ENCODE data around the gene WDPCP.
"Not testable (repeated sequence)": the region's sequence is repeated elsewhere in the genome, so short reads cannot be mapped to it uniquely, and the experiment has no call there.

WDPCP gene

GRCh38 chr2:63346411-63346810, 241.9 kb downstream of the WDPCP start:
- no peak for DNase-seq

DNA sequence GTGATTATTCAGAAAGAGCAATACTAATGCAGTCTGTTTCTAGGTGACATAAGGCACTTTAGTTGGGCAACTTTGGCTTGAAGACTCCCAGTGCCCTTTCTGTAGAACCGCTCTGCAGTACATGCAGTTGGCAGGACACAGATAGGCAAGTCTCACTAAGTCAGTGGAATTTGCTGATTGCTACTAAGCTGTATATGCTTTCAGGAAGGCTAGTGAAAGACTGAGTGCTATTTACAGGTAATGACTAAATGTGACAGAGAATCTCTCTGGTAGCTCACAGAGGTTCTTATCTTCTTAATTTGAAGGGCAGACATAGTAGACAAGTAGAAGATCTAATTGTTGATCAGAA, 243.0 kb downstream of the WDPCP start:
- no peak for DNase-seq

DNA sequence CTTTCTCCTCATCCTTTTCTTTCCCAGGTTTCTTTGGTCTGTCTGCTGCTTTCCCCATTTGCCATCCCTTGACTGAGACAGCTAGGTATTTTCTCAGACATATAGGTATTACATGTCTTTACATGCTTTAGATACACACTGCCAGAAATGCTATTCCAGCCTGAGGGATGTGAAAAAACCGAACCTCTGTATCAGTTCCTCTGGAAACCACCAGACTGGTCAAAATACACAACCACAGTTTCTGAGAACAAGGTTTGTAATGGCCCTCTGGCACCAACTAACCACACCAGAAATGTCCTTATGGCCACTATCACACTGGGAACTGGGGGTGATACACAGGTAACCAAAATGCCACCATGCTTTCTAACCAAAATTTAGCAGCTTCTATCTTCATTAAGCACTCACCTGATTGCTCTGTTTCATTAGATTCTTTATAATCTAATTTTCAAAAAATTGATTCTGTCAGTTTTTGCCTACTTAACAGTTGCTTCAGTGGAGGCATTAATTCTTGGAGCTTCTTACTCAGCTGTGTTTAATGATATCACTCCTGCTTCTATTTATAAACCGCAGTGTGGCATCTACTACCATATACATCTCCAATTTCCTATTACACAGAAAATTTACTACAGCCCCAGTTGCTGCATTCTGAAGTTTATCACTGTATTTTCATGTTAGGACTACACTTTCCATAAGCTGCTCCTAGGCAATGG, 243.5 kb downstream of the WDPCP start:
- DNase-seq = no peak

DNA sequence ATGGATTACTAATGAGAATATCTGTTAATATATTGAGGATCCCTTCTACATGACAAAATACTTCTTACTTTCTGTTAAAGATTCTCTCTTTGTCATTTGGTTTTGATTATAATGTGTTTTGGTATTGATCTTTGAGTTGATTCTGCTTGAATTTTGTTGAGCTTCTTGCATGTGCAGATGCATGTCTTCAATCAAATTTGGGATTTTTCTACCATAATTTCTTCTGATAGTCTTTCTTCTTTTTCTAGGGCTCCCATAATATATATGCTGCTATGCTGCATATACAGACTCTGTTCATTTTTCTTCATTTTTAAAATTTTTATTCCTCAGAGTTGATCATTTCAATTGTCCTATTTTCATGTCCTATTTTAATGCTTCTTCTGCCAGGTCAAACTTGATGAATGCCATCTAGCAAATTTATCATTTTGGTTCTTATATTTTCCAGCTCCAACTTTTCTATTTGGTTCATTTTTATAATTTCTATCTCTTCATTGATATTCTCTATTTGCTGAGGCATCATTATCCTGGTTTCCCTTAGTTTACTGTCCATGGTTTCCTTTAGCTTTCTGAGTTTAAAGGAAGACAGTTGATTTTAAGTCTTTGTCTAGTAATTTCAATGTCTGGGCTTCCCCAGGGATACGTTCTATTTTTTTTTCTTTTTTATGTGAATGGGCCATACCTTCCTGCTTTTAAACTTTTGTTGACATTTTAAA, 244.7 kb downstream of the WDPCP start:
- DNase-seq = no peak

DNA sequence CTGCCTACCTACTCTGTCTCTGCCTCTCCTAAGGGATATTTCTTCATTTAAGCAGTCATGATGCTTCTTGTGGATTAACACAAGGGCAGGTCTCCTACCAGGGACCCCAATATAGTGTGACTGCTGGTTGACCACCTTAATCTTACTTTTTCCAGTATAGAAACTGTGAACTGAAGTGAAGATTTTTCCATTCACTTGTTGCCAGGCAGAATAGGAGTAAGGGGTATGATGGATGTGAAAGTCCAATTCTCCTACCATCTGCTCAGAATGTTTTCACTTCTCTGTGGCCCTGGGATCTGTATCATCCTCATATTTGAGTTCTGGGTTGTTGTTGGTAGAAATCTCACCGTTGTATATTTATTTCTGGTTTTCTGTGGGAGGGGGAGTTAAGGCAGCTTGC, 247.8 kb downstream of the WDPCP start:
- no peak for DNase-seq

- no peak for DNase-seq
Observed at GRCh38 chr2:63334910-63335309, 253.4 kb downstream of the WDPCP start.

DNA sequence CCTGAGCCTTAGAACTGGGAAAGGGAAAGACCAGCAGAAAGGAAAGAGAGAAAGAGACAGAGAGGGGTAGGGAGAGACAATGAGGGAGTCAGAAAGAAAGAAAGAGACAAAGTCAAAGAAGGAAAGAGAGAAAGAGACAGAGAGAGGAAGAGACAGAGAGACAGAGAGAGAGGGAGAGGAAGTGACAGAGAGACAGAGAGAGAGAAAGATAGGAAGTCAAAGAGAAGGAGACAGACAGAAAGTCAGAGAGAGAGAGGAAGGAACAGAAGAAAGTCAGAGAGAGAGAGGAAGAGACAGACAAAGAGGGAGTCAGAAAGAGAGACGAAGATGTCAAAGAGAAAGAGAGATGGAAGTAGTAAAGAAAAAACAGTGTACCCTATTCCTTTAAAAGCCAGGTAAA, 261.8 kb downstream of the WDPCP start:
- DNase-seq = no peak

DNA sequence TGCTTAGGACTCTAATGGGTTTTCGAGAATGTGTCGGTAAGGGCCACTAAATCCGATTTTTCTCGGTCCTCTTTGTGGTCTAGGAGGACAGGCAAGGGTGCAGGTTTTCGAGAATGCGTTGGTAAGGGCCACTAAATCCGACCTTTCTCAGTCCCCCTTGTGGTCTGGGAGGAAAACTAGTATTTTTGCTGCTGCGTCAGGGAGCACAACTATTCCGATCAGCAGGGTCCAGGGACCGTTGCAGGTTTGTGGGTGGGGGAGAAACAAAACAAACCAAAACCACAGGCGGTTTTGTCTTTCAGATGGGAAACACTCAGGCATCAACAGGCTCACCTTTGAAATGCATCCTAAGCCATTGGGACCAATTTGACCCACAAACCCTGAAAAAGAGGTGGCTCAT, 264.6 kb downstream of the WDPCP start:
- not testable (repeated sequence) for DNase-seq

- DNase-seq = not testable (repeated sequence)
Observed at GRCh38 chr2:63321973-63322372, 266.3 kb downstream of the WDPCP start.

- no peak for DNase-seq
Observed at GRCh38 chr2:63320669-63321068, 267.6 kb downstream of the WDPCP start.

- DNase-seq = no peak
Observed at GRCh38 chr2:63310614-63311013, 277.7 kb downstream of the WDPCP start.

DNA sequence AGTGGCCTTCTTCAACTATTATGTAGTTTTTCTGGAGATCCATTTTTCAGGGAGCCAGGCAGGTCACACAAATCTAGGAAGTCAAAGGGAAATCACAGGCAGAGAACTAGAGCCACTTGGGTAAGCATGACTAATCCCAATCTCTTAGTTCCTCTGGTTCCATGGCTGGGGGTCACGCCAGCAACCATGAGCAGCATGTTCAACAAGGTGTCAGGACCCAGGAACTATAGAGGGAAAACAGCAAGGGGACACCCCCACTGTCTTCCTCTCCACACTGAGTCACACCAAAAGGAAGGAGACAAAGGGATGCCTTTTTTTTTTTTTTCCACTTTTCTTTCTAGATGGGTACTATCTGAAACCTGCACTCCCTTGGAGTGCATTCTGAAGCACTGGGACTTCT, 286.8 kb downstream of the WDPCP start:
- DNase-seq = no peak

DNA sequence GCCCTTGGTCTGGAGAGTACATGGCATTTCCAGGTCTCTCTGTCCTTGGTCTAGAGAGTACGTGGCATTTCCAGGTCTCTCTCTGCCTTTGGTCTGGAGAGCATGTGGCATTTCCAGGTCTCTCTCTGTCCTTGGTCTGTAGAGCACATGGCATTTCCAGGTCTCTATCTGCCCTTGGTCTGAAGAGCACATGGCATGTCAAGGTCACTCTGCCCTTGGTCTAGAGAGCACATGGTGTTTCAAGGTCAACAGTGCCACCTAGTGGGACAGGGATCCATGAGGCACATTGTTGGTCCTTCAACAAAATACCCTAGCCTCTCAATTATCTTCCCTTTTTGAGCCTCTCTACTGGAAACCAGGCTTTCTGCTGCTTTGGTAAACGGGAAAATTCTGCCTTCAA, 287.4 kb downstream of the WDPCP start:
- DNase-seq = no peak

DNA sequence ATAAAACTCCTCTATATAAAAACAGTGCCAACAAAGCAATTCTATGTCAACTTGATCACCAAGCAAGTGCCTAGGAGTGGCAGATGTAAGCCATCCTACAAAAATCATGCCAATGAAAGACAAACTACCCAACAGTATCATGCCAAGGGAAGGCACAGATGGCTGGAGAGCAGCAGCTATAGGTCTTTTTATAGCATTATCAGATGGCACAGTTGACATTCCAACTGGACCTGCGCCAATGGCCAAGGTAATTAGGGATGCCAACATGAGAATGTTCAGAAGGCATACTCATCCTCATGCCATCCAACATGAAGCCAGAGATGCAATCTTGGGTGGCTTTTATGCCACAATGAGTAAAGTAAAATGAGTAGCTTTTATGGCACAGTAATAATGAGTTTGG, 300.3 kb downstream of the WDPCP start:
- DNase-seq = no peak

DNA sequence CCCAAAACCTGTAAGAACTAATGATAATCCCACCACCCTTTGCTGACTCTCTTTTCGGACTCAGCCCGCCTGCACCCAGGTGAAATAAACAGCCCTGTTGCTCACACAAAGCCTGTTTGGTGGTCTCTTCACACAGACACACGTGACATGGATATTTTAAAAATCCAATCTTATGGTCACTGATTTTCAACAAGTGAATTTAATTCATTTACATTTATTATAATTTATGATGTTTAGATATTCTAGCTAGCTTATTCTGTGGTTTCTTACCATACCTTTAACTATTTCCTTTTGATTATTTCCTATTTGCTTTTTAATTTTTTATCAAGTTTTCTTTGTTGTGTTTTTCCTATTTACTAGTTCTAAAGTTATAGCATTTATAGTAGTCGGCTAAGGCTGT, 301.8 kb downstream of the WDPCP start:
- not testable (repeated sequence) for DNase-seq

GRCh38 chr2:63283273-63283672, 305.0 kb downstream of the WDPCP start:
- no peak for DNase-seq

GRCh38 chr2:63272560-63272959, 315.7 kb downstream of the WDPCP start:
- no peak for DNase-seq

DNA sequence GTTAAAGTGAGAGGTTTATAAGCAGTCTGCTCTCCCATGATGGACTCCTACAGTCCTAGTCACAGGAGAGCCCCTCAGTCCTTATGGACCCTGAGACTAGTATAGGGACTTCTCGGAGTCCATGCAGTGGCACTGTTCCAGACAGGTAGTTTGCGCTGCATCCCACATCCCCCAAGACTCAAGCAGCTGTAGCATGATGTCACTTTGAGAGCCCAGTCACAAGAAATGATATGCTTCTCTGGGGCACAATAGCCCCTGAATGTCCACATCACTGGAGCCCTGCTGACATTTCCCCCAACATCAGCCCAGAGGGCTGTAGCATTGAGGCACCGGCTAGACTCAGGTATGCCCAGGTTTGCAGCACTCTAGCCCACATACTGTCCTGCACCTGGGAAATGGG, 317.6 kb downstream of the WDPCP start:
- no peak for DNase-seq

GRCh38 chr2:63268946-63269345, 319.3 kb downstream of the WDPCP start:
- DNase-seq = no peak

DNA sequence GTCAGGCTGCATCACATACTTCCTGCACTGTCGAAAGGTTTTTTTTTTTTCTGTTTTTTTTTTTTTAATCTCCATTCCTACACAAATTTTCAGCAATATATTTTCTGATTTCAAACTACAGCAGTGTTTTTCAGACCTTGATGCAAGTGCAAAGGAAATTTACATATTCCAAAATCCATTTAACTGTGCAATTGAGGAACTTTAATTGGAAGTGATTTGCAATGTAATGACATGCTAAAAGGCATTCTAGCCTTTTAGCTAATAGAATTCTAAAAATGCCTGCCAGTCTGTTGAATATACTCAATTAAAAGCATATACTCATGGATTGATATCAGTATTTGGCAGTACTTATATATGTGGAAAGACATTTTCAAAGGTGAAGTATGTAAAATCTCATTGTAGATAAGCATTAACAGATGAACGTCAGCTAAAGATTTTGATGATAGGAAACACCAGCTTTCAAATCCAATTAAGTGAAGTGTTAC, 327.1 kb downstream of the WDPCP start:
- DNase-seq = no peak

- no peak for DNase-seq
Observed at GRCh38 chr2:63257473-63257872, 330.8 kb downstream of the WDPCP start.

DNA sequence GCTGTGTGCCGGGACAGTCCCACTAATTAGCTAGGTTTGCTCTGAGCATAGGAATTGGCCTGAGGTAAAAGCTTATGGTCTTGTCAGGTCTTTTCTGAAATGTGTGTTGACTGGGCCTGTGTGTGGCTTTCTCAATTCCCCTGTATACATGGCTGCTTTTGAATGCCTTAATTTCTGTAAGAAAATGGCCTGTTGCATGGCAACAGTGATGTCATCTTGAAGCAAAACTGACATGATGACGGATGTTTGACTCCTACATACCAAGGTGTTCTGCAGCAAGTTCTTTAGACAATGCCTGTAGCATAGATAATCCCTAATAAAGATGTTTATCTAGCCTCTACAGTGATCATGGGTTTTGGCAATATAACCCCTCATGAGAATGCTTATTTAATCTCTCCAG, 339.1 kb downstream of the WDPCP start:
- no peak for DNase-seq

- DNase-seq = no peak
Observed at GRCh38 chr2:63242747-63243146, 345.5 kb downstream of the WDPCP start.

- DNase-seq = no peak
Observed at GRCh38 chr2:63225964-63226686, 362.2 kb downstream of the WDPCP start.

Measured in NCI-H187 (cell line).